ENCODE data around the gene CAMK2D.

The CAMK2D gene

GRCh38 chr4:113559947-113560346, 201.6 kb downstream of the CAMK2D start:
- DNase-seq = no peak

- no peak for DNase-seq
These were observed 205.0 kb downstream of the CAMK2D start for GRCh38 chr4:113556382-113557134.

- no peak for DNase-seq
These were observed 205.7 kb downstream of the CAMK2D start for GRCh38 chr4:113555868-113556267.

GRCh38 chr4:113553082-113553481, 208.5 kb downstream of the CAMK2D start:
- DNase-seq = no peak

GRCh38 chr4:113550510-113550909, 211.0 kb downstream of the CAMK2D start:
- DNase-seq = no peak

GRCh38 chr4:113548303-113548702, 213.2 kb downstream of the CAMK2D start:
- no peak for DNase-seq

- peak; percentile 97 for DNase-seq
These were observed 214.0 kb downstream of the CAMK2D start for GRCh38 chr4:113547487-113548042.

GRCh38 chr4:113541933-113542332, 219.6 kb downstream of the CAMK2D start:
- peak; percentile 46 for DNase-seq

- peak; percentile 52 for DNase-seq
These were observed 220.7 kb downstream of the CAMK2D start for GRCh38 chr4:113540859-113541258.

GRCh38 chr4:113539408-113539807, 222.1 kb downstream of the CAMK2D start:
- peak; percentile 79 for DNase-seq

- no peak for DNase-seq
These were observed 223.9 kb downstream of the CAMK2D start for GRCh38 chr4:113537628-113538027.

- DNase-seq = no peak
These were observed 224.3 kb downstream of the CAMK2D start for GRCh38 chr4:113537203-113537602.

GRCh38 chr4:113534711-113535110, 226.8 kb downstream of the CAMK2D start:
- peak; percentile 54 for DNase-seq

- no peak for DNase-seq
These were observed 230.0 kb downstream of the CAMK2D start for GRCh38 chr4:113531572-113531971.

GRCh38 chr4:113528395-113528794, 233.1 kb downstream of the CAMK2D start:
- no peak for DNase-seq

GRCh38 chr4:113525521-113525920, 236.0 kb downstream of the CAMK2D start:
- no peak for DNase-seq

- no peak for DNase-seq
These were observed 236.9 kb downstream of the CAMK2D start for GRCh38 chr4:113524505-113525186.

GRCh38 chr4:113524096-113524495, 237.4 kb downstream of the CAMK2D start:
- DNase-seq = no peak

- DNase-seq = no peak
These were observed 239.1 kb downstream of the CAMK2D start for GRCh38 chr4:113522433-113522832.

- no peak for DNase-seq
These were observed 248.2 kb downstream of the CAMK2D start for GRCh38 chr4:113513382-113513781.

GRCh38 chr4:113512880-113513279, 248.7 kb downstream of the CAMK2D start:
- no peak for DNase-seq

GRCh38 chr4:113511944-113512343, 249.6 kb downstream of the CAMK2D start:
- no peak for DNase-seq

GRCh38 chr4:113509851-113510250, 251.7 kb downstream of the CAMK2D start:
- no peak for DNase-seq

GRCh38 chr4:113505044-113505443, 256.5 kb downstream of the CAMK2D start:
- DNase-seq = no peak

All from fibroblast of skin of right quadriceps (primary cell).